ENCODE data around the gene IMMP2L. TPM values are rescaled to one million over a fixed set of nuclear protein-coding genes. Genes with fewer than 3 reads are reported as not detected.
A peak's percentile ranks its signal among the peaks of the same experiment; 100 is the strongest.

IMMP2L gene
- total RNA-seq, 2 experiments from 2014 or later = 15.8 to 25.8 TPM

- no peaks in the 10 kb centered on the region for H3K9me3 Mint-ChIP-seq (ENCODE audit: low read depth)
- no peak overlapping the region for H3K4me3 Mint-ChIP-seq
- DNase-seq (no peak), ATAC-seq (peak; percentile 83)
- H3K4me1 Mint-ChIP-seq = peaks cover 28% of the 10 kb centered on the region
- POLR2A ChIA-PET = no interaction called here
- intact Hi-C loops (cut with DNase I, micrococcal nuclease) = no loop called here
- peaks cover 2% of the 10 kb centered on the region for H3K36me3 Mint-ChIP-seq (ENCODE audit: low read depth)
- no peaks in the 10 kb centered on the region for H3K27me3 Mint-ChIP-seq
- peak overlapping the region; percentile 15 for H3K27ac Mint-ChIP-seq
- CTCF ChIA-PET = interaction anchor here (0.7 to 1.3 kb wide), 3 partner anchors 17 to 92 kb away, joined by 3 to 5 read pairs (median 3); no protein-coding TSS in a partner anchor
Measured at GRCh38 chr7:110994028-110994967, 568.0 kb downstream of the IMMP2L start.

- POLR2A ChIA-PET = no interaction called here
- no peaks in the 10 kb centered on the region for H3K36me3 Mint-ChIP-seq (ENCODE audit: low read depth)
- no peaks in the 10 kb centered on the region for H3K27me3 Mint-ChIP-seq
- DNase-seq = no peak
- CTCF ChIA-PET = no interaction called here
- peaks cover 18% of the 10 kb centered on the region for H3K4me1 Mint-ChIP-seq
- no peaks in the 10 kb centered on the region for H3K9me3 Mint-ChIP-seq (ENCODE audit: low read depth)
- ATAC-seq = no peak
- no peak overlapping the region for H3K27ac Mint-ChIP-seq
- intact Hi-C loops (cut with DNase I, micrococcal nuclease) = no loop called here
- no peak overlapping the region for H3K4me3 Mint-ChIP-seq
Measured at GRCh38 chr7:110988890-110989501, 573.3 kb downstream of the IMMP2L start.

- no peaks in the 10 kb centered on the region for H3K27me3 Mint-ChIP-seq
- H3K4me3 Mint-ChIP-seq = no peak overlapping the region
- H3K9me3 Mint-ChIP-seq (ENCODE audit: low read depth) = no peaks in the 10 kb centered on the region
- H3K4me1 Mint-ChIP-seq = peaks cover 15% of the 10 kb centered on the region
- CTCF ChIA-PET = interaction anchor here (0.9 to 1.0 kb wide), 2 partner anchors 9 to 11 kb away, joined by 3 read pairs; no protein-coding TSS in a partner anchor
- intact Hi-C loops (cut with DNase I, micrococcal nuclease) = no loop called here
- no peak overlapping the region for H3K27ac Mint-ChIP-seq
- POLR2A ChIA-PET = no interaction called here
- no peaks in the 10 kb centered on the region for H3K36me3 Mint-ChIP-seq (ENCODE audit: low read depth)
- DNase-seq = no peak
- ATAC-seq = no peak
Measured at GRCh38 chr7:110988348-110988747, 573.9 kb downstream of the IMMP2L start.

GRCh38 chr7:110987127-110987693 lies 575.1 kb downstream of the IMMP2L start:
- H3K9me3 Mint-ChIP-seq (ENCODE audit: low read depth) = no peaks in the 10 kb centered on the region
- no peaks in the 10 kb centered on the region for H3K36me3 Mint-ChIP-seq (ENCODE audit: low read depth)
- peaks cover 9% of the 10 kb centered on the region for H3K4me1 Mint-ChIP-seq
- no peak overlapping the region for H3K27ac Mint-ChIP-seq
- no peak overlapping the region for H3K4me3 Mint-ChIP-seq
- DNase-seq (no peak), ATAC-seq (no peak)
- intact Hi-C loops (cut with DNase I, micrococcal nuclease) = no loop called here
- POLR2A ChIA-PET = no interaction called here
- CTCF ChIA-PET = interaction anchor here (1.5 kb wide), 1 partner anchor 9 kb away, joined by 5 read pairs; no protein-coding TSS in a partner anchor
- H3K27me3 Mint-ChIP-seq = no peaks in the 10 kb centered on the region

- ChIA-PET CTCF (no interaction called here), POLR2A (no interaction called here)
- H3K4me1 Mint-ChIP-seq = peaks cover 9% of the 10 kb centered on the region
- DNase-seq = no peak
- H3K27me3 Mint-ChIP-seq = no peaks in the 10 kb centered on the region
- peak; percentile 74 for ATAC-seq
- H3K9me3 Mint-ChIP-seq (ENCODE audit: low read depth) = no peaks in the 10 kb centered on the region
- intact Hi-C loops (cut with DNase I, micrococcal nuclease) = no loop called here
- no peak overlapping the region for H3K27ac Mint-ChIP-seq
- no peaks in the 10 kb centered on the region for H3K36me3 Mint-ChIP-seq (ENCODE audit: low read depth)
- no peak overlapping the region for H3K4me3 Mint-ChIP-seq
Measured at GRCh38 chr7:110983822-110984456, 578.4 kb downstream of the IMMP2L start.

GRCh38 chr7:110977127-110977737 lies 585.1 kb downstream of the IMMP2L start:
- intact Hi-C loops (cut with DNase I, micrococcal nuclease) = loop anchor here (2.0 to 5.0 kb wide), 3 partner anchors 35 to 52 kb away; no protein-coding TSS in a partner anchor
- ATAC-seq (peak; percentile 76), DNase-seq (no peak)
- Mint-ChIP-seq H3K36me3 (ENCODE audit: low read depth) (no peaks in the 10 kb centered on the region), H3K4me3 (no peak overlapping the region), H3K27ac (no peak overlapping the region), H3K27me3 (peaks cover 2% of the 10 kb centered on the region), H3K9me3 (ENCODE audit: low read depth) (peaks cover 3% of the 10 kb centered on the region), H3K4me1 (peaks cover 28% of the 10 kb centered on the region)
- ChIA-PET CTCF (interaction anchor here (0.8 to 1.2 kb wide), 4 partner anchors 11 to 121 kb away, joined by 3 to 7 read pairs (median 3); no protein-coding TSS in a partner anchor), POLR2A (no interaction called here)

- H3K4me1 Mint-ChIP-seq = peaks cover 28% of the 10 kb centered on the region
- peaks cover 3% of the 10 kb centered on the region for H3K9me3 Mint-ChIP-seq (ENCODE audit: low read depth)
- ATAC-seq (peak; percentile 55), DNase-seq (no peak)
- peaks cover 2% of the 10 kb centered on the region for H3K27me3 Mint-ChIP-seq
- no peak overlapping the region for H3K4me3 Mint-ChIP-seq
- H3K36me3 Mint-ChIP-seq (ENCODE audit: low read depth) = no peaks in the 10 kb centered on the region
- POLR2A ChIA-PET = no interaction called here
- CTCF ChIA-PET = interaction anchor here (0.6 kb wide), 1 partner anchor 30 kb away, joined by 3 read pairs; no protein-coding TSS in a partner anchor
- intact Hi-C loops (cut with DNase I, micrococcal nuclease) = loop anchor here in 1 of 2 experiments (5.0 kb wide), 1 partner anchor 37 kb away; no protein-coding TSS in a partner anchor
- no peak overlapping the region for H3K27ac Mint-ChIP-seq
Measured at GRCh38 chr7:110975486-110975885, 586.8 kb downstream of the IMMP2L start.

GRCh38 chr7:110974441-110974840 lies 587.9 kb downstream of the IMMP2L start:
- no peak overlapping the region for H3K4me3 Mint-ChIP-seq
- intact Hi-C loops (cut with DNase I, micrococcal nuclease) = no loop called here
- ChIA-PET POLR2A (no interaction called here), CTCF (no interaction called here)
- no peaks in the 10 kb centered on the region for H3K36me3 Mint-ChIP-seq (ENCODE audit: low read depth)
- no peak overlapping the region for H3K27ac Mint-ChIP-seq
- peaks cover 28% of the 10 kb centered on the region for H3K4me1 Mint-ChIP-seq
- no peak for ATAC-seq
- peaks cover 3% of the 10 kb centered on the region for H3K9me3 Mint-ChIP-seq (ENCODE audit: low read depth)
- H3K27me3 Mint-ChIP-seq = peaks cover 2% of the 10 kb centered on the region
- DNase-seq = no peak

GRCh38 chr7:110973196-110973990 lies 588.9 kb downstream of the IMMP2L start:
- intact Hi-C loops (cut with DNase I, micrococcal nuclease) = no loop called here
- H3K27ac Mint-ChIP-seq = no peak overlapping the region
- DNase-seq (no peak), ATAC-seq (no peak)
- H3K9me3 Mint-ChIP-seq (ENCODE audit: low read depth) = peaks cover 3% of the 10 kb centered on the region
- no peak overlapping the region for H3K4me3 Mint-ChIP-seq
- POLR2A ChIA-PET = no interaction called here
- H3K4me1 Mint-ChIP-seq = peaks cover 28% of the 10 kb centered on the region
- CTCF ChIA-PET = no interaction called here
- no peaks in the 10 kb centered on the region for H3K36me3 Mint-ChIP-seq (ENCODE audit: low read depth)
- H3K27me3 Mint-ChIP-seq = peaks cover 2% of the 10 kb centered on the region

- POLR2A ChIA-PET = no interaction called here
- intact Hi-C loops (cut with DNase I, micrococcal nuclease) = no loop called here
Measured at GRCh38 chr7:110964775-110965174, 597.5 kb downstream of the IMMP2L start.

More at GRCh38 chr7:110964775-110965174, 597.5 kb downstream of the IMMP2L start:
- no peak for DNase-seq
- no peak overlapping the region for H3K27ac Mint-ChIP-seq
- no peaks in the 10 kb centered on the region for H3K27me3 Mint-ChIP-seq
- no peaks in the 10 kb centered on the region for H3K36me3 Mint-ChIP-seq (ENCODE audit: low read depth)
- H3K9me3 Mint-ChIP-seq (ENCODE audit: low read depth) = no peaks in the 10 kb centered on the region
- H3K4me1 Mint-ChIP-seq = no peaks in the 10 kb centered on the region
- CTCF ChIA-PET = no interaction called here
- no peak overlapping the region for H3K4me3 Mint-ChIP-seq
- no peak for ATAC-seq
